OCI-LY7 (cell line): Measurements from ENCODE around the gene CNR2. TPM values are rescaled to one million over a fixed set of nuclear protein-coding genes. Genes with fewer than 3 reads are reported as not detected.

Experiments
- BruUV-seq: library from RNA; stranded (reverse); fragments of 400-500 nt; replicated peaks from 2 replicates; lab custom pipeline; 2021; lab: Mats Ljungman, UMichigan
- CTCF ChIA-PET: fragments of 300-600 bp; sonication (Branson Sonifier 250); formaldehyde crosslinking; loops from one replicate; lab custom pipeline; 2022; ENCODE audit warnings: antibody characterized with exemption; ENCODE audit not compliant: unreplicated experiment; lab: Charles Lee
- POLR2A ChIA-PET: fragments of 300-600 bp; sonication (Branson Sonifier 250); formaldehyde crosslinking; loops from one replicate; lab custom pipeline; 2022; ENCODE audit warnings: antibody characterized with exemption; lab: Charles Lee
- DNase-seq: peaks from one replicate; pipeline ENCODE4 v3.0.0-alpha.2; 2015; ENCODE audit warnings: low spot score
- H2AFZ ChIP-seq: fragments of 200-600 bp; sonication (generic), shearing (Covaris generic); 2 replicates; pipeline ENCODE4 v1.6.1; 2014; ENCODE audit warnings: mild to moderate bottlenecking, antibody characterized with exemption, low read length, moderate library complexity
- H3K27ac ChIP-seq: fragments of 200-600 bp; sonication (generic); 2 replicates; pipeline ENCODE4 v1.5.1; 2014; ENCODE audit warnings: mixed run types, low read depth, mild to moderate bottlenecking, moderate library complexity, low read length, inconsistent platforms; ENCODE audit not compliant: poor library complexity, severe bottlenecking
- H3K36me3 ChIP-seq: fragments of 200-600 bp; sonication (generic); 2 replicates; pipeline ENCODE4 v1.6.1; 2014; ENCODE audit warnings: mild to moderate bottlenecking, antibody characterized with exemption, low read length, moderate library complexity, mixed read lengths; ENCODE audit not compliant: insufficient read depth
- H3K4me1 ChIP-seq: fragments of 200-600 bp; sonication (generic); 2 replicates; pipeline ENCODE4 v1.5.1; 2014; ENCODE audit warnings: mild to moderate bottlenecking, low read length; ENCODE audit not compliant: insufficient read depth, poor library complexity, severe bottlenecking
- H3K4me2 ChIP-seq: fragments of 200-600 bp; sonication (generic); 2 replicates; pipeline ENCODE4 v1.6.1; 2014; ENCODE audit warnings: mild to moderate bottlenecking, low read length
- H3K4me3 ChIP-seq: fragments of 200-600 bp; sonication (generic); 2 replicates; pipeline ENCODE4 v1.5.1; 2014; ENCODE audit warnings: mild to moderate bottlenecking, low read depth, low read length; ENCODE audit not compliant: poor library complexity, severe bottlenecking
- H3K79me2 ChIP-seq: fragments of 200-600 bp; sonication (generic); 2 replicates; pipeline ENCODE4 v1.6.1; 2016; ENCODE audit warnings: low read depth, mild to moderate bottlenecking, low read length, moderate library complexity, mixed read lengths; ENCODE audit not compliant: insufficient read depth
- H3K9me2 ChIP-seq: fragments of 200-600 bp; sonication (generic); 2 replicates; pipeline ENCODE4 v1.6.1; 2016; ENCODE audit warnings: mild to moderate bottlenecking, low read length, mixed read lengths; ENCODE audit not compliant: insufficient read depth
- H3K9me3 ChIP-seq: fragments of 200-600 bp; sonication (generic); 2 replicates; pipeline ENCODE4 v1.6.1; 2014; ENCODE audit warnings: mild to moderate bottlenecking, mixed run types, low read length, mixed read lengths
- H4K20me1 ChIP-seq: fragments of 200-600 bp; sonication (generic); 2 replicates; pipeline ENCODE4 v1.6.1; 2014; ENCODE audit warnings: mild to moderate bottlenecking, antibody characterized with exemption, low read length, moderate library complexity, mixed read lengths; ENCODE audit not compliant: insufficient read depth
- CTCF ChIP-seq: fragments of 200-600 bp; sonication (generic); conservative IDR thresholded peaks from 2 replicates; pipeline ENCODE4 v1.5.1; 2014; ENCODE audit warnings: mild to moderate bottlenecking, antibody characterized with exemption, low read length, moderate library complexity, mixed read lengths
- EZH2phosphoT487 ChIP-seq: fragments of 200-600 bp; sonication (generic); IDR thresholded peaks from 2 replicates; pipeline ENCODE4 v1.6.1; 2018; ENCODE audit warnings: low read depth, borderline replicate concordance, mild to moderate bottlenecking, mixed run types, antibody characterized with exemption, low read length, moderate library complexity, mixed read lengths
- intact Hi-C: fragments of 100-400 bp; cut with micrococcal nuclease; formaldehyde crosslinking; loops from one replicate; pipeline ENCODE4 v1.10.0; 2022; ENCODE audit not compliant: unreplicated experiment
- total RNA-seq, 2 experiments: library from RNA; depleted of rRNA in 1 of 2; stranded (reverse); fragments of >200 nt in 1 of 2; shearing (Covaris generic) in 1 of 2; gene quantifications; 2 replicates each; pipeline ENCODE4 v1.2.3, GENCODE V29; 2014 to 2022

The CNR2 gene
- total RNA-seq, 2 experiments from 2014 or later = 14.1 to 17.0 TPM

GRCh38 chr1:23875382-23875781 is 37.8 kb downstream of the CNR2 start:
- Histone ChIP-seq H3K9me3 (peaks cover 25% of the 10 kb centered on the region), H3K9me2 (no peaks in the 10 kb centered on the region), H3K79me2 (no peaks in the 10 kb centered on the region), H3K4me2 (no peak overlapping the region), H4K20me1 (no peaks in the 10 kb centered on the region), H2AFZ (no peak overlapping the region), H3K4me3 (no peak overlapping the region), H3K27ac (no peak overlapping the region), H3K4me1 (no peaks in the 10 kb centered on the region), H3K36me3 (peaks cover 76% of the 10 kb centered on the region)
- DNase-seq = no peak
- intact Hi-C loops = no loop called here
- BruUV-seq = no TSS peak
- POLR2A ChIA-PET = interaction anchor here (0.6 to 1.3 kb wide), 2 partner anchors 12 to 46 kb away, joined by 4 to 5 read pairs; no protein-coding TSS in a partner anchor
- TF ChIP-seq EZH2phosphoT487 (no peak), CTCF (no peak)
- CTCF ChIA-PET = no interaction called here

DNA sequence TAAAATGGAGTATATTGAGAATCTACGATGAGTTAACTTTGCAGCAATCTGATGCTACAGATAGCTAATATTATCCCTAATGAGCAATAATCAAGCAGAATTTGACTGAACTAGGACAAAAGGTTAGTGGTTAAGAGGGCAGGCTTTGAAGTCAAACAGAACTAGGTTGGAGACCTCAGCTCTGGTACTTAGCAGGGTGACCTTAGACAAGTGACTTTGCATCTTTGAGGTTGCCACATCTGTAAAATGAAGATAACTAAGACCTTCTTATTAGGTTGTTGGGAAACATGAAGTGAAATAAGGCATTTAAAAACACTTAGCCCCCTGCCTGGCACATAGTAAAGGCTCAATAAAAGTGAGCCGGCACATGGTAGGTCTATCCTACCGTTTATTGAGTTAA is 40.7 kb downstream of the CNR2 start:
- H2AFZ ChIP-seq = no peak overlapping the region
- TF ChIP-seq EZH2phosphoT487 (no peak), CTCF (no peak)
- POLR2A ChIA-PET = no interaction called here
- no peaks in the 10 kb centered on the region for H3K9me2 ChIP-seq
- no peaks in the 10 kb centered on the region for H3K79me2 ChIP-seq
- no peak overlapping the region for H3K27ac ChIP-seq
- no peak for DNase-seq
- H3K4me1 ChIP-seq = peaks cover 12% of the 10 kb centered on the region
- CTCF ChIA-PET = no interaction called here
- H4K20me1 ChIP-seq = no peaks in the 10 kb centered on the region
- H3K36me3 ChIP-seq = peaks cover 48% of the 10 kb centered on the region
- H3K4me2 ChIP-seq = no peak overlapping the region
- H3K9me3 ChIP-seq = no peaks in the 10 kb centered on the region
- no TSS peak for BruUV-seq
- intact Hi-C loops = no loop called here
- H3K4me3 ChIP-seq = no peak overlapping the region

- Histone ChIP-seq H3K4me1 (peaks cover 25% of the 10 kb centered on the region), H3K4me3 (peak overlapping the region; percentile 74), H3K36me3 (peaks cover 34% of the 10 kb centered on the region), H2AFZ (peak overlapping the region; percentile 42; the same call in 1 of the 2 replicates), H4K20me1 (no peaks in the 10 kb centered on the region), H3K27ac (peak overlapping the region; percentile 21), H3K4me2 (peak overlapping the region; percentile 53), H3K79me2 (no peaks in the 10 kb centered on the region), H3K9me3 (no peaks in the 10 kb centered on the region), H3K9me2 (no peaks in the 10 kb centered on the region)
- TF ChIP-seq EZH2phosphoT487 = no peak
- no peak for TF ChIP-seq CTCF
- ChIA-PET POLR2A (no interaction called here), CTCF (interaction anchor here (0.5 kb wide), 1 partner anchor 86 kb away, joined by 5 read pairs; no protein-coding TSS in a partner anchor)
- no TSS peak for BruUV-seq
- intact Hi-C loops = loop anchor here (2.0 to 5.0 kb wide), 2 partner anchors 40 to 88 kb away; partner anchors contain the start of gene PNRC2
- DNase-seq = no peak
Observed at GRCh38 chr1:23869051-23869450, 44.1 kb downstream of the CNR2 start.
